Smooth muscle cell (in vitro differentiated cells): ENCODE measurements around the gene IL20RA. TPM values are rescaled to one million over a fixed set of nuclear protein-coding genes. Genes with fewer than 3 reads are reported as not detected.

Experiments
- DNase-seq: peaks from one replicate; lab custom pipeline; 2025; ENCODE audit not compliant: unreplicated experiment; lab: John Stamatoyannopoulos, UW
- H2AFZ ChIP-seq: fragments of 200-600 bp; sonication (generic); 2 replicates; pipeline ENCODE4 v1.6.0; 2016; ENCODE audit warnings: antibody characterized with exemption, low read depth, mild to moderate bottlenecking
- H3F3A ChIP-seq: fragments of 200-600 bp; sonication (generic); 2 replicates; pipeline ENCODE4 v1.6.0; 2017; ENCODE audit warnings: antibody characterized with exemption, low read depth
- H3K27ac ChIP-seq: fragments of 200-600 bp; sonication (generic); 2 replicates; pipeline ENCODE4 v1.5.1; 2016; ENCODE audit warnings: low read depth, mild to moderate bottlenecking
- H3K27me3 ChIP-seq: fragments of 200-600 bp; sonication (generic); 2 replicates; pipeline ENCODE4 v1.6.1; 2016; ENCODE audit warnings: low read depth, mild to moderate bottlenecking
- H3K36me3 ChIP-seq: fragments of 200-600 bp; sonication (generic); 2 replicates; pipeline ENCODE4 v1.5.1; 2016; ENCODE audit warnings: low read depth
- H3K4me1 ChIP-seq: fragments of 200-600 bp; sonication (generic); 2 replicates; pipeline ENCODE4 v1.5.1; 2016; ENCODE audit warnings: low read depth
- H3K4me2 ChIP-seq: fragments of 200-600 bp; sonication (generic); 2 replicates; pipeline ENCODE4 v1.6.0; 2016; ENCODE audit warnings: mild to moderate bottlenecking
- H3K4me3 ChIP-seq: fragments of 200-600 bp; sonication (generic); 2 replicates; pipeline ENCODE4 v1.5.1; 2016; ENCODE audit warnings: mild to moderate bottlenecking
- H3K79me2 ChIP-seq: fragments of 200-600 bp; sonication (generic); 2 replicates; pipeline ENCODE4 v1.6.0; 2016; ENCODE audit warnings: low read depth, mild to moderate bottlenecking
- H3K9ac ChIP-seq: fragments of 200-600 bp; sonication (generic); 2 replicates; pipeline ENCODE4 v1.6.0; 2016; ENCODE audit warnings: low read depth
- H3K9me3 ChIP-seq: fragments of 200-600 bp; sonication (generic); replicated peaks from 2 replicates; pipeline ENCODE4 v1.5.1; 2016; ENCODE audit warnings: low read depth
- H4K20me1 ChIP-seq: fragments of 200-600 bp; sonication (generic); 2 replicates; pipeline ENCODE4 v1.6.0; 2016; ENCODE audit warnings: low read depth
- WGBS: methylation state at CpG from one replicate; pipeline ENCODE4 v1.1.7; 2016; ENCODE audit warnings: low lambda C conversion rate; 5-methylcytosine and 5-hydroxymethylcytosine counted together
- polyA plus RNA-seq: library from polyadenylated mRNA; unstranded; fragments of >200 nt; fragmentation: Nextera tagmentation; extraction: Ambion mirVana; gene quantifications from 2 replicates; pipeline ENCODE4 v1.2.1, GENCODE V29; 2016
- total RNA-seq: library from RNA; depleted of rRNA; stranded (reverse); fragments of >200 nt; gene quantifications from 2 replicates; pipeline ENCODE4 v1.2.3, GENCODE V29; 2014
- TF ChIP-seq, protein P1 (sequence below): fragments of 200-600 bp; sonication (generic); IDR thresholded peaks from 2 replicates; pipeline ENCODE4 v1.5.1; 2017; ENCODE audit warnings: borderline replicate concordance, mild to moderate bottlenecking, antibody characterized with exemption; ENCODE audit not compliant: insufficient read depth, poor library complexity, severe bottlenecking

The IL20RA gene
- total and polyA plus RNA-seq, 2 experiments from 2014 or later = 0.46 to 2.9 TPM

DNA sequence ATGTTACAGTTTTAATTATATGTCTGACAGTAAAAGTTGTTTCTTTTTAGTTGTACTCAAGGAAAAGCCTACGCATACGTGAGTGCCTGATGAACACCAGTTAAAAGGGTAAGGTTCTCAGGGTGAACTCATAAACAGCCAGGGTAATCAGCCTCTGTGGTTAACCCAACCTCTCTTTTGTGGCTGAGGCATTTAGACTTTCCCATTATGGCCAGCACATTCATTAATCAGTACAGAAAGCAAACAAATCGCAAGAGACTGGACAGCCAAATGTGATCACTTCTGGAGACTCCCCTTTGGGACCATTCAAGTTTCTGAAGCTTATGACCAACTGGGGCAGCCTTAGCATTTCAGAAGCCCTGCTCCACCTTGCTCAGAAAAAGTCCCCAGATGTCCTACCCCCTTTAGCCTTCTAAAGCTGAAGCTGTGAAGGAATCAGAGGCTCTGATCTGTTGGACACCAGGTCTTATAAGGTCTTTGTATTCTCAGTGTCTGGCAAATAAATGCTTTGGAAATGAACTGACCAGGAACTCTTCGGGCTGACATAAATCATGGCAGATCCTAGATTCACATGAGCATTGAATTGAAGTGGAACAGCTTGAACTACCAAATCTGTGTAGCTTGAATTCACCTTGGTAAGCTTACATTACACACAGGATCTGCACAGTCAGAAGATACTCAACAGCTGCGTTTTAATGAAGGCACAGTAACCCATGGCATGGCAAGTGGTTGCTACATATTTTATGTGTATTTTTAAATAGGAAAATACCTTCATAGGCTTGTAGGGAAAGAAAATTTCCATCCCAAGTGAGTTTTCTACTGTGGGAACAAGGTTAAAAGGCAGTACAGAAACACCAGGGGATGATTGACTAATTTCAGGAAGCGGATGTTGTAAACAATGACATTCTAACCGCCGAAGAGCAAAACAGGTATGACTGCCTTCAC is 18.7 kb downstream of the IL20RA start:
- H3K9me3 ChIP-seq = no peaks in the 10 kb centered on the region
- no peaks in the 10 kb centered on the region for H3K4me1 ChIP-seq
- no peak overlapping the region for H2AFZ ChIP-seq
- no peaks in the 10 kb centered on the region for H3K79me2 ChIP-seq
- H3F3A ChIP-seq = no peaks in the 10 kb centered on the region
- no peak for DNase-seq
- H4K20me1 ChIP-seq = no peaks in the 10 kb centered on the region
- H3K4me2 ChIP-seq = peak overlapping the region; percentile 25
- H3K9ac ChIP-seq = no peak overlapping the region
- TF ChIP-seq, protein P1, sequence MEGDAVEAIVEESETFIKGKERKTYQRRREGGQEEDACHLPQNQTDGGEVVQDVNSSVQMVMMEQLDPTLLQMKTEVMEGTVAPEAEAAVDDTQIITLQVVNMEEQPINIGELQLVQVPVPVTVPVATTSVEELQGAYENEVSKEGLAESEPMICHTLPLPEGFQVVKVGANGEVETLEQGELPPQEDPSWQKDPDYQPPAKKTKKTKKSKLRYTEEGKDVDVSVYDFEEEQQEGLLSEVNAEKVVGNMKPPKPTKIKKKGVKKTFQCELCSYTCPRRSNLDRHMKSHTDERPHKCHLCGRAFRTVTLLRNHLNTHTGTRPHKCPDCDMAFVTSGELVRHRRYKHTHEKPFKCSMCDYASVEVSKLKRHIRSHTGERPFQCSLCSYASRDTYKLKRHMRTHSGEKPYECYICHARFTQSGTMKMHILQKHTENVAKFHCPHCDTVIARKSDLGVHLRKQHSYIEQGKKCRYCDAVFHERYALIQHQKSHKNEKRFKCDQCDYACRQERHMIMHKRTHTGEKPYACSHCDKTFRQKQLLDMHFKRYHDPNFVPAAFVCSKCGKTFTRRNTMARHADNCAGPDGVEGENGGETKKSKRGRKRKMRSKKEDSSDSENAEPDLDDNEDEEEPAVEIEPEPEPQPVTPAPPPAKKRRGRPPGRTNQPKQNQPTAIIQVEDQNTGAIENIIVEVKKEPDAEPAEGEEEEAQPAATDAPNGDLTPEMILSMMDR = no peak
- WGBS = 73% methylated on average over 8 of the region's 8 CpGs
- no peak overlapping the region for H3K4me3 ChIP-seq
- peaks cover 6% of the 10 kb centered on the region for H3K27me3 ChIP-seq
- H3K36me3 ChIP-seq = no peaks in the 10 kb centered on the region
- no peak overlapping the region for H3K27ac ChIP-seq

DNA sequence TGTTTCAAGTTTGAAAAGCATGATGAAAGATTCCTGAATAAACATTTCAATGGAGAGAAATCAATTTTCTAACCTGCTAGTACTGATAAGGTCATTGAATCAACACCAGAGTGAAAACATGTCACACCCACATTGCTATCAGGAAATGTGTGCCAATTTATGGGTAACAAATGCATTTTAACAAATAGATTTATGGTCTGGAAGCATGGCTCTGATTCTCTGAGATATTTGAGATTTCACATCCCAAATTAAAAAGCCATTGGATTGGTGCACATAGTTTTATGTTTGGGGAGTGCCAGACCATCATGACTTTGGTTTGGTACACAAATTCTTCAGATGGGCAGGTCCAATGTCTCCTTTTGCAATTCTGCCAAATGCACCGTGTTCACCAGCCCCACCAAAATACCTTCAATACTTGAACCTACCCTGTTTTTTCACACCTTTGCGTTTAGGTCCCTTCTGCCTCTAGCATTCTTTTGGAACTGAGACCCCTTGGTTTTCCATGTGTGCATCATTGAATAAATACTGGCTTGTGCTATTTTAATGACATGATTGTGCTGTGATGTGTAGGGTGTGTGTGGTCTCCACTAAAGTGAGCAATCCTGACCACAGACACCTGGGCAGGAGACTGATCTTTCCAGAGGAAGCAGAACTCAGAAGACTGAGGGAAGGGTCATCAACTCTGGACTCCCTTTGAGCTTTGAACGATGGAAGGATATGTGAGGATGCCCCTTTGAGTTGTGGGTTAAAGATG is 20.4 kb downstream of the IL20RA start:
- TF ChIP-seq, protein P1 = no peak
- no peak overlapping the region for H3K9ac ChIP-seq

DNA sequence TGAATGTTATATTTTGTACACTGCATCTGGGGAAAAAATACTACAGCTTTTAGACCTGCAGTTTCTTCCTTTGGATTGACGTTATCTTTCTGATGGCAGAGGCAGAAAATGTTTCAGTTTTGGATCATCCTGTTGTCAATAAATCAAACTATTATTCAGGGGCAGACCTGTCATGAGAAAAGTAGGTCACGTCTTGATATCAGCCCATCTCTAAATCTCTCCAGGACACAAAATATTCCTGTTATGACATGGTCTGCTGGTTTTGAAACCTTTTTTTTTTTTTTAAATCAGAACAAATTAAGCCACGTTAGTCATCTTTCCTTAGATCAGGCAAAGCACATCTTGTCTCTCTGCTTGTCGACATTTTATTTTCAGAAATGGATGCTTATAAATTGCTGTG is 24.0 kb downstream of the IL20RA start:
- TF ChIP-seq, protein P1 = no peak
- no peak overlapping the region for H3K27ac ChIP-seq

More for the DNA sequence above, 20.4 kb downstream of the IL20RA start:
- H4K20me1 ChIP-seq = no peaks in the 10 kb centered on the region
- 94% methylated on average over 3 of the region's 3 CpGs for WGBS
- H3K4me1 ChIP-seq = no peaks in the 10 kb centered on the region
- no peaks in the 10 kb centered on the region for H3K36me3 ChIP-seq
- H3K27me3 ChIP-seq = peaks cover 6% of the 10 kb centered on the region
- no peak for DNase-seq
- H3F3A ChIP-seq = no peaks in the 10 kb centered on the region
- no peak overlapping the region for H2AFZ ChIP-seq
- H3K4me3 ChIP-seq = no peak overlapping the region
- H3K9me3 ChIP-seq = no peaks in the 10 kb centered on the region
- H3K27ac ChIP-seq = no peak overlapping the region
- no peaks in the 10 kb centered on the region for H3K79me2 ChIP-seq
- H3K4me2 ChIP-seq = no peak overlapping the region

More for the DNA sequence above, 24.0 kb downstream of the IL20RA start:
- H3K9me3 ChIP-seq = no peaks in the 10 kb centered on the region
- H3K4me3 ChIP-seq = no peak overlapping the region
- DNase-seq = no peak
- no peaks in the 10 kb centered on the region for H3F3A ChIP-seq
- peaks cover 5% of the 10 kb centered on the region for H3K4me1 ChIP-seq
- no peaks in the 10 kb centered on the region for H3K79me2 ChIP-seq
- H3K36me3 ChIP-seq = no peaks in the 10 kb centered on the region
- no peaks in the 10 kb centered on the region for H4K20me1 ChIP-seq
- H3K4me2 ChIP-seq = no peak overlapping the region
- H3K27me3 ChIP-seq = peaks cover 6% of the 10 kb centered on the region
- 79% methylated on average over 4 of the region's 4 CpGs for WGBS
- no peak overlapping the region for H2AFZ ChIP-seq
- H3K9ac ChIP-seq = no peak overlapping the region
